Thyroid gland (tissue), 4 donors: ENCODE measurements around the gene FOXA1. TPM values are rescaled to one million over a fixed set of nuclear protein-coding genes. Genes with fewer than 3 reads are reported as not detected.

Experiments used
- DNase-seq, 2 donors: peaks; one replicate each; pipeline ENCODE4 v3.0.0-alpha.2; 2019
- H3K27ac ChIP-seq, 3 donors: fragments of 200-600 bp; sonication (generic); 1 replicate in 2 of 3; 2 replicates in 1 of 3; pipeline ENCODE4 v1.5.1; 2016 to 2019; ENCODE audit warnings: mild to moderate bottlenecking in 1 of 3, moderate library complexity in 1 of 3
- H3K27me3 ChIP-seq: fragments of 200-600 bp; sonication (generic); one replicate; pipeline ENCODE4 v1.5.1; 2019
- H3K36me3 ChIP-seq, 2 donors: fragments of 200-600 bp; sonication (generic); one replicate each; pipeline ENCODE4 v1.5.1; 2016 to 2019
- H3K4me1 ChIP-seq, 2 donors: fragments of 200-600 bp; sonication (generic); one replicate each; pipeline ENCODE4 v1.5.1; 2017 to 2019
- H3K4me3 ChIP-seq, 3 donors: fragments of 200-600 bp; sonication (generic); replicated peaks in 1 of 3; 1 replicate in 2 of 3; 2 replicates in 1 of 3; pipeline ENCODE4 v1.5.1; 2016; ENCODE audit warnings: mild to moderate bottlenecking in 1 of 3
- H3K9me3 ChIP-seq: fragments of 200-600 bp; sonication (generic); one replicate; pipeline ENCODE4 v1.5.1; 2017
- POLR2A ChIP-seq, 2 donors: fragments of 450-650 bp; IDR thresholded peaks; one replicate each; pipeline ENCODE4 v1.6.1; 2017; ENCODE audit warnings: antibody characterized with exemption in 2 of 2, mild to moderate bottlenecking in 2 of 2, moderate library complexity in 1 of 2
- WGBS, 2 donors: methylation state at CpG; one replicate each; pipeline ENCODE4 v1.1.5; 2017; 5-methylcytosine and 5-hydroxymethylcytosine counted together
- intact Hi-C: fragments of 100-400 bp; cut with DNase I; formaldehyde crosslinking; loops from one replicate; pipeline ENCODE4 v1.15.1; 2023
- total RNA-seq, 4 donors: library from RNA; depleted of rRNA; stranded (reverse); fragments of >200 nt; gene quantifications; one replicate each; pipeline ENCODE4 v1.2.3, GENCODE V29; 2016
- TF ChIP-seq, protein P1 (sequence below), 6 experiments: fragments of 200-600 bp in 3 of 6; fragments of 450-650 bp in 3 of 6; sonication (generic) in 3 of 6; IDR thresholded peaks; one replicate each; pipeline ENCODE4 v1.5.1; 2016 to 2019; ENCODE audit warnings: antibody characterized with exemption in 6 of 6, mild to moderate bottlenecking in 2 of 6, inconsistent platforms in 1 of 6, moderate library complexity in 1 of 6

The FOXA1 gene
- total RNA-seq, 4 donors from 2014 or later: 0.92 to 0.93 TPM; not detected in 2

DNA sequence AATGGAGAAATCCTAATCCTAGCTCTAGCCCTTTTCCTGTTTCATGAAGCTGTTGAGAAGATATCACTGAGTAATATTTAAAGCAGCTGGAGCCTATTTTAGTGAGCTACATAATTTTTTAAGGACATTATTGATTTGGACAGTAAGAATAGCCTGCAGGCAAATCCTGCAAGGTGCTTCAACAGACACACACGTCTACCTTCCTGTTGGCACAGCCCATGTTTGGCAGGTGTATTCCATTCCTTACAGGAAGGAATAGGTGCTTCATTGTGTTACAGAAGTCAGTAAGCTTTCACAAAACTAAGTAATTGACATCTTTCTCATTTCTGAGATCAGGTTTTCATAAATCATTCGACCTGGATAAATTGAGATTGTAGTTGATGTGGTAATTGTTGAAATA is 50.6 kb downstream of the FOXA1 start:
- 53 to 63% methylated on average over 2 of the region's 2 CpGs for WGBS, 2 donors
- TF ChIP-seq, protein P1, sequence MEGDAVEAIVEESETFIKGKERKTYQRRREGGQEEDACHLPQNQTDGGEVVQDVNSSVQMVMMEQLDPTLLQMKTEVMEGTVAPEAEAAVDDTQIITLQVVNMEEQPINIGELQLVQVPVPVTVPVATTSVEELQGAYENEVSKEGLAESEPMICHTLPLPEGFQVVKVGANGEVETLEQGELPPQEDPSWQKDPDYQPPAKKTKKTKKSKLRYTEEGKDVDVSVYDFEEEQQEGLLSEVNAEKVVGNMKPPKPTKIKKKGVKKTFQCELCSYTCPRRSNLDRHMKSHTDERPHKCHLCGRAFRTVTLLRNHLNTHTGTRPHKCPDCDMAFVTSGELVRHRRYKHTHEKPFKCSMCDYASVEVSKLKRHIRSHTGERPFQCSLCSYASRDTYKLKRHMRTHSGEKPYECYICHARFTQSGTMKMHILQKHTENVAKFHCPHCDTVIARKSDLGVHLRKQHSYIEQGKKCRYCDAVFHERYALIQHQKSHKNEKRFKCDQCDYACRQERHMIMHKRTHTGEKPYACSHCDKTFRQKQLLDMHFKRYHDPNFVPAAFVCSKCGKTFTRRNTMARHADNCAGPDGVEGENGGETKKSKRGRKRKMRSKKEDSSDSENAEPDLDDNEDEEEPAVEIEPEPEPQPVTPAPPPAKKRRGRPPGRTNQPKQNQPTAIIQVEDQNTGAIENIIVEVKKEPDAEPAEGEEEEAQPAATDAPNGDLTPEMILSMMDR (IDR thresholded peaks at IDR 0.05): no peak
- no peak for TF ChIP-seq POLR2A (IDR thresholded peaks at IDR 0.05)
- H3K27ac ChIP-seq: no peak overlapping the region
- no peaks in the 10 kb centered on the region for H3K9me3 ChIP-seq
- no peak overlapping the region for H3K4me3 ChIP-seq
- H3K27me3 ChIP-seq: no peaks in the 10 kb centered on the region
- DNase-seq: no peak
- H3K36me3 ChIP-seq: no peaks in the 10 kb centered on the region
- H3K4me1 ChIP-seq: no peaks in the 10 kb centered on the region
- intact Hi-C loops: no loop called here

DNA sequence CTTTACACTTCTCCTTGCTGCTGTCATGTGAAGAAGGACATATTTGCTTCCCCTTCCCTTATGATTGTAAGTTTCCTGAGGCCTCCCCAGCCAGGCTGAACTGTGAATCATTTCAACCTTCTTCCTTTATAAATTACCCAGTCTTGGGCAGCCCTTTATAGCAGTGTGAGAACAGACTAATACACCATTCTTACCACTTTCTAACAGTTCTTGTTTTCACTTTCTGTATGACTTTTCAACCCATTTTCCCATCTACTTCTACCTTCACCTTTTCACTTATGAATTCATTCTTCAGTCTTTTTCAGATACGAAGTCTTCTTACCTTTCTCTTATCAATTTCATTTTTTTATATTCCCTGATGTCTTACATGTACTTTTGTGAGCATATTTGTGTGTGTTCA is 55.1 kb downstream of the FOXA1 start:
- no peak overlapping the region for H3K27ac ChIP-seq
- H3K9me3 ChIP-seq: no peaks in the 10 kb centered on the region
- TF ChIP-seq, protein P1 (IDR thresholded peaks at IDR 0.05): no peak
- no peak for TF ChIP-seq POLR2A (IDR thresholded peaks at IDR 0.05)
- WGBS, 2 donors: 94 to 96% methylated on average over 1 of the region's 1 CpG
- H3K36me3 ChIP-seq: no peaks in the 10 kb centered on the region
- no peak for DNase-seq
- no peaks in the 10 kb centered on the region for H3K27me3 ChIP-seq
- H3K4me1 ChIP-seq: no peaks in the 10 kb centered on the region
- H3K4me3 ChIP-seq: no peak overlapping the region
- intact Hi-C loops: no loop called here

Other genes with a start within 250 kb of the FOXA1 start
- gene TTC6, start 380 bp upstream of the FOXA1 start, total RNA-seq: under 1 TPM in 3 of 4 donors, not detected in 1; 0.10 to 0.38 (median 0.13) TPM